ENCODE measurements around the gene EMCN.

The EMCN gene

GRCh38 chr4:100422894-100423293, 94.9 kb downstream of the EMCN start:
- Histone ChIP-seq H3K79me2 (ENCODE audit: low read length) (no peaks in the 10 kb centered on the region), H3K4me2 (ENCODE audit: low read length) (no peak overlapping the region), H3K4me3 (ENCODE audit: low read length) (no peak overlapping the region), H3K9me3 (ENCODE audit: insufficient read depth, low read length) (no peaks in the 10 kb centered on the region), H3K9ac (ENCODE audit: low read length) (no peak overlapping the region), H3K4me1 (ENCODE audit: low read length) (no peaks in the 10 kb centered on the region), H3K27me3 (ENCODE audit: low read depth, low read length) (peaks cover 2% of the 10 kb centered on the region; the same call in 1 of the 2 replicates), H3K27ac (ENCODE audit: low read length) (no peak overlapping the region), H4K20me1 (ENCODE audit: insufficient read depth, low read length) (no peaks in the 10 kb centered on the region), H3K36me3 (replicated peaks; ENCODE audit: low read depth, low read length) (no peaks in the 10 kb centered on the region), H2AFZ (ENCODE audit: low read depth, low read length) (no peak overlapping the region)
- TF ChIP-seq CTCF (IDR thresholded peaks at IDR 0.05; ENCODE audit: low read depth, low read length): no peak
- no peak for TF ChIP-seq EZH2phosphoT487 (IDR thresholded peaks at IDR 0.05; ENCODE audit: low read depth)

GRCh38 chr4:100421361-100421978, 96.4 kb downstream of the EMCN start:
- no peaks in the 10 kb centered on the region for H3K4me1 ChIP-seq (ENCODE audit: low read length)
- TF ChIP-seq CTCF (IDR thresholded peaks at IDR 0.05; ENCODE audit: low read depth, low read length) (peak; percentile 73), EZH2phosphoT487 (IDR thresholded peaks at IDR 0.05; ENCODE audit: low read depth) (no peak)
- no peaks in the 10 kb centered on the region for H4K20me1 ChIP-seq (ENCODE audit: insufficient read depth, low read length)
- no peaks in the 10 kb centered on the region for H3K79me2 ChIP-seq (ENCODE audit: low read length)
- peak overlapping the region; percentile 13; the same call in 1 of the 2 replicates for H3K4me3 ChIP-seq (ENCODE audit: low read length)
- no peaks in the 10 kb centered on the region for H3K9me3 ChIP-seq (ENCODE audit: insufficient read depth, low read length)
- peaks cover 2% of the 10 kb centered on the region; the same call in 1 of the 2 replicates for H3K27me3 ChIP-seq (ENCODE audit: low read depth, low read length)
- no peak overlapping the region for H3K27ac ChIP-seq (ENCODE audit: low read length)
- H3K36me3 ChIP-seq (replicated peaks; ENCODE audit: low read depth, low read length): no peaks in the 10 kb centered on the region
- no peak overlapping the region for H3K9ac ChIP-seq (ENCODE audit: low read length)
- peak overlapping the region; percentile 27 for H3K4me2 ChIP-seq (ENCODE audit: low read length)
- H2AFZ ChIP-seq (ENCODE audit: low read depth, low read length): no peak overlapping the region; the same call in 1 of the 2 replicates

DNA sequence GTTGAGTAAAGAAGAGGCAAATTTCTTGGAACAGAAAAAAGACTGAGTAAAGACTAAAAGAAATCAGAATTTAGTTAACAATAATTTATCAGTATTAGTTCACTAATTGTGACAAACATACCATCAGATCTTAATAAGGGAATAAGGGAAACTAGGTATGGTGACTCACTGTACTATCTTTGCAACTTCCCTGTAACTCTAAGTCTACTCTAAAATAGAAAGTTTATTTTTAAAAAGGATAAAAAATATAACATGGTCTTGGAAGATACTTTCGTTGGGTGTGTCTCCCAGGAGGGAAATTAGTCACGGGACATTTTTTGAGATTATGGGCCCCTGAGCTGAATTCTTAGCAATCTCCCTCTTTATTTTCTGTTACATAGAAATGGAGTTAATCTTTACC, 97.3 kb downstream of the EMCN start:
- TF ChIP-seq CTCF (IDR thresholded peaks at IDR 0.05; ENCODE audit: low read depth, low read length) (no peak), EZH2phosphoT487 (IDR thresholded peaks at IDR 0.05; ENCODE audit: low read depth) (no peak)
- Histone ChIP-seq H3K27ac (ENCODE audit: low read length) (no peak overlapping the region), H3K27me3 (ENCODE audit: low read depth, low read length) (peaks cover 2% of the 10 kb centered on the region; the same call in 1 of the 2 replicates), H3K9ac (ENCODE audit: low read length) (no peak overlapping the region), H3K36me3 (replicated peaks; ENCODE audit: low read depth, low read length) (no peaks in the 10 kb centered on the region), H3K4me3 (ENCODE audit: low read length) (no peak overlapping the region), H2AFZ (ENCODE audit: low read depth, low read length) (no peak overlapping the region), H3K79me2 (ENCODE audit: low read length) (no peaks in the 10 kb centered on the region), H3K4me2 (ENCODE audit: low read length) (no peak overlapping the region; the same call in 1 of the 2 replicates), H3K9me3 (ENCODE audit: insufficient read depth, low read length) (no peaks in the 10 kb centered on the region), H4K20me1 (ENCODE audit: insufficient read depth, low read length) (no peaks in the 10 kb centered on the region), H3K4me1 (ENCODE audit: low read length) (no peaks in the 10 kb centered on the region)

DNA sequence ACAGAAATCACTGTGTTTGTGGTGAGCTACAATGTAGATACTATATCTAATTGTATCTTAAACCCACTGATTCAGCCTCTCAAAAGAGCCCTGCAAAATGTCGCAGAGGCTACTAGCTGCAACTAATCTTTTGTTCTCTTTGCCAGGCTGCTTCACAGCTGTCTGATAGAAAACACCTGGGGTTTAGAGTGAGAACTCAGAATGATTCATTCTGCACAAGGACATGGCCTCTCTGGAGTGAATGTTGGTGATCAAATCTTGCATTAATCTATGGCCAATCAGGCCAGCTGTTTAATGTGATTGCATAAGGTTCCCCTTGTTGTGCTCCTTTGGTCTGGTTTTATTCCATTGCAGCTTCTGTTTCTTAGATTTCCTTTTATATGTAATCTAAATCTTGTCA, 100.3 kb downstream of the EMCN start:
- Histone ChIP-seq H3K9ac (ENCODE audit: low read length) (no peak overlapping the region), H3K36me3 (replicated peaks; ENCODE audit: low read depth, low read length) (no peaks in the 10 kb centered on the region)

More for the DNA sequence above, 100.3 kb downstream of the EMCN start:
- H3K9me3 ChIP-seq (ENCODE audit: insufficient read depth, low read length): no peaks in the 10 kb centered on the region
- H2AFZ ChIP-seq (ENCODE audit: low read depth, low read length): no peak overlapping the region
- no peak overlapping the region for H3K4me3 ChIP-seq (ENCODE audit: low read length)
- H3K27ac ChIP-seq (ENCODE audit: low read length): no peak overlapping the region
- peaks cover 2% of the 10 kb centered on the region; the same call in 1 of the 2 replicates for H3K27me3 ChIP-seq (ENCODE audit: low read depth, low read length)
- H3K4me1 ChIP-seq (ENCODE audit: low read length): no peaks in the 10 kb centered on the region
- TF ChIP-seq EZH2phosphoT487 (IDR thresholded peaks at IDR 0.05; ENCODE audit: low read depth) (no peak), CTCF (IDR thresholded peaks at IDR 0.05; ENCODE audit: low read depth, low read length) (no peak)
- no peaks in the 10 kb centered on the region for H3K79me2 ChIP-seq (ENCODE audit: low read length)
- no peak overlapping the region for H3K4me2 ChIP-seq (ENCODE audit: low read length)
- H4K20me1 ChIP-seq (ENCODE audit: insufficient read depth, low read length): no peaks in the 10 kb centered on the region
